Measurements from ENCODE around the gene FOXP1.

FOXP1 gene

DNA sequence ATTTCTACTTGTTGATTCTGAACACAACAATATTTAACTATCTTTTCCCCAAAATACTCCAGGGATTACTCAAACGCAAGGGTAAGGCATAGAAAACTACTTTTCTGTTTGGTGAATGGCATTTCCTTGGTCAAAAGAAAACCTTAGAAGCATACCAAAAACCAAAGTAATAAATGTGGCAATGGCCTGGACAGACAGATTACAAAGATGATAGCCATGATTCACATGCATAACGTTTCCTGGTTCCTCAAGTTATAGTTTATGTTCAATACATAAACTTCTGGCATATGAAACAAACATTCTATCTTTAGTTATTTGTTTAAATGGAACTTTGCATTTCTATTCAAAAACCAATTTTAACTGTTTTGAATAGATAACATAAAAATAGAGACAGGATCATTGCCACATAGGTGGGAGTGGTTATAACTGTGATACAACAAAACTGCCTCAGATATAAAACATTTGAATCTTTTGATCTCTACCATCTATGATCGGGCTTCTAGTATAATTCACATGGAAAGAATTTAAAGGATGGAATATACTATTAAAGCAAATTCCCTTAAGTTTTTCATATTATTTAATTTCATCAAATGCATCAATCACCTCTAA lies 32.1 kb downstream of the FOXP1 start:
- Histone ChIP-seq H2AFZ (ENCODE audit: low read length) (no peak overlapping the region), H3K27ac (ENCODE audit: low read depth, low read length, poor library complexity, severe bottlenecking) (peak overlapping the region; percentile 26), H3K4me1 (ENCODE audit: insufficient read depth, low read length, severe bottlenecking) (peaks cover 87% of the 10 kb centered on the region), H3K9me2 (ENCODE audit: low read depth, low read length) (no peaks in the 10 kb centered on the region), H3K9ac (ENCODE audit: low read length) (no peak overlapping the region), H3K4me2 (ENCODE audit: low read length) (no peak overlapping the region), H3K4me3 (ENCODE audit: low read depth, low read length, poor library complexity, severe bottlenecking) (no peak overlapping the region), H3K36me3 (ENCODE audit: insufficient read depth, low read length) (peaks cover 35% of the 10 kb centered on the region), H3K27me3 (ENCODE audit: insufficient read depth, low read length) (no peaks in the 10 kb centered on the region), H4K20me1 (ENCODE audit: insufficient read depth, low read length) (no peaks in the 10 kb centered on the region), H3F3A (ENCODE audit: insufficient read depth, low read length) (no peaks in the 10 kb centered on the region), H3K79me2 (ENCODE audit: insufficient read depth, low read length) (peaks cover 84% of the 10 kb centered on the region), H3K9me3 (ENCODE audit: low read length) (no peaks in the 10 kb centered on the region)
- no peak for TF ChIP-seq EZH2 (IDR thresholded peaks at IDR 0.05; ENCODE audit: borderline replicate concordance, low read length)
- TF ChIP-seq, protein P1, sequence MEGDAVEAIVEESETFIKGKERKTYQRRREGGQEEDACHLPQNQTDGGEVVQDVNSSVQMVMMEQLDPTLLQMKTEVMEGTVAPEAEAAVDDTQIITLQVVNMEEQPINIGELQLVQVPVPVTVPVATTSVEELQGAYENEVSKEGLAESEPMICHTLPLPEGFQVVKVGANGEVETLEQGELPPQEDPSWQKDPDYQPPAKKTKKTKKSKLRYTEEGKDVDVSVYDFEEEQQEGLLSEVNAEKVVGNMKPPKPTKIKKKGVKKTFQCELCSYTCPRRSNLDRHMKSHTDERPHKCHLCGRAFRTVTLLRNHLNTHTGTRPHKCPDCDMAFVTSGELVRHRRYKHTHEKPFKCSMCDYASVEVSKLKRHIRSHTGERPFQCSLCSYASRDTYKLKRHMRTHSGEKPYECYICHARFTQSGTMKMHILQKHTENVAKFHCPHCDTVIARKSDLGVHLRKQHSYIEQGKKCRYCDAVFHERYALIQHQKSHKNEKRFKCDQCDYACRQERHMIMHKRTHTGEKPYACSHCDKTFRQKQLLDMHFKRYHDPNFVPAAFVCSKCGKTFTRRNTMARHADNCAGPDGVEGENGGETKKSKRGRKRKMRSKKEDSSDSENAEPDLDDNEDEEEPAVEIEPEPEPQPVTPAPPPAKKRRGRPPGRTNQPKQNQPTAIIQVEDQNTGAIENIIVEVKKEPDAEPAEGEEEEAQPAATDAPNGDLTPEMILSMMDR (IDR thresholded peaks at IDR 0.05; ENCODE audit: low read length): no peak

DNA sequence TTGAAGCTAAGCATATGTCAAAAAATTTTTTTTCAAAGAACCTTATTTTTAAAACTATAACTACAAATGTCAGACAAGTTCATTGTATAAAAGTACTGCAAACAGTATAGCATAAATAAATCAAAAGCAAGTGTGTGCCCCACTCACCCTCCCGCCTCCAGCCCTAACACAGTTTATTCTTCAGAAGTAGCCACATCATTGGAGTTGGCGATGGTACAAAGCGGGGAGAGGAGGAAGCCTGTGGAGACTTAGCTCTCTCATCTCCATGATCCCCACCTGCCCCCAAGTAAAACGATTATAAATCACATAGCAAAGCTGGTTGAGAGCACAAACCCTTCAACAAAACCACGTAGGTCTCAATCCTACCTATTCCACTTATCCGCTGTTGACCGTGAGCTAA lies 33.6 kb downstream of the FOXP1 start:
- no peaks in the 10 kb centered on the region for H3K9me2 ChIP-seq (ENCODE audit: low read depth, low read length)
- no peaks in the 10 kb centered on the region for H3K9me3 ChIP-seq (ENCODE audit: low read length)
- no peak overlapping the region for H3K4me3 ChIP-seq (ENCODE audit: low read depth, low read length, poor library complexity, severe bottlenecking)
- no peak overlapping the region for H2AFZ ChIP-seq (ENCODE audit: low read length)
- no peaks in the 10 kb centered on the region for H3K27me3 ChIP-seq (ENCODE audit: insufficient read depth, low read length)
- peaks cover 36% of the 10 kb centered on the region for H3K36me3 ChIP-seq (ENCODE audit: insufficient read depth, low read length)
- TF ChIP-seq EZH2 (IDR thresholded peaks at IDR 0.05; ENCODE audit: borderline replicate concordance, low read length): no peak
- TF ChIP-seq, protein P1 (IDR thresholded peaks at IDR 0.05; ENCODE audit: low read length): no peak
- no peak overlapping the region for H3K9ac ChIP-seq (ENCODE audit: low read length)
- peaks cover 88% of the 10 kb centered on the region for H3K4me1 ChIP-seq (ENCODE audit: insufficient read depth, low read length, severe bottlenecking)
- peak overlapping the region; percentile 98 for H3K27ac ChIP-seq (ENCODE audit: low read depth, low read length, poor library complexity, severe bottlenecking)
- H3K79me2 ChIP-seq (ENCODE audit: insufficient read depth, low read length): peaks cover 83% of the 10 kb centered on the region
- H3F3A ChIP-seq (ENCODE audit: insufficient read depth, low read length): no peaks in the 10 kb centered on the region
- no peaks in the 10 kb centered on the region for H4K20me1 ChIP-seq (ENCODE audit: insufficient read depth, low read length)
- no peak overlapping the region for H3K4me2 ChIP-seq (ENCODE audit: low read length)

DNA sequence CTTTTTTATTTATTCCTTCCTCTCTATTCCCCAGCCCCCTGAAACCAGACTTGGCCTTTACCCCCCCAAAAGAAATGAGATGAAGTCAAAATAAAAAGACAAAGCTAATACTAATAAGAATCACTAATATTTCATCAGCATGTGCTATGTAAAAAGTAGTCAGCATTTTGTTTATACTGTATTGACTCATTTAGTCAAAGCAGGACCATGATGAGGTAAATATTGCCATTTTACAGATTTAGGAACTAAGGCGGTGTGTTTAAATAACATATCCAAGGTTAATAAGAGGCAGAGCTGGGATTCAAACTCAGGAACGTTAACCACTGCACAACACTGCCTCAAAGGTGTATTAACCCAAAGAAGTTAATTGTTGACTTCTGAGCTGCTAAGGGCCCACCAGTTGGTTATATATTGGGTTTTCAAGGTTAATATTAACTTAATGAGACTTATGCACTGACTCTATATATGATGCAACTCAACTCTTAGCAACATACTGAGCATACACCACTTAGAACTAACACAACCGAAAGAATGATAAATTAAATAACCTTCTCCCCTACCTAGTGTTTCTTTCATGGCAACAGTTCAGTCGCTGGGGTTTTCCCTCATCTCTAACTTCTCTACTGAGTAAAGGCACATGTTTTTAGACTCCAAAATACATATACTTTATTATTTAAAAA lies 34.7 kb downstream of the FOXP1 start:
- Histone ChIP-seq H3K9ac (ENCODE audit: low read length) (no peak overlapping the region), H3K4me3 (ENCODE audit: low read depth, low read length, poor library complexity, severe bottlenecking) (no peak overlapping the region), H3K79me2 (ENCODE audit: insufficient read depth, low read length) (peaks cover 73% of the 10 kb centered on the region), H3K9me3 (ENCODE audit: low read length) (no peaks in the 10 kb centered on the region), H3K4me2 (ENCODE audit: low read length) (no peak overlapping the region), H2AFZ (ENCODE audit: low read length) (no peak overlapping the region), H3K4me1 (ENCODE audit: insufficient read depth, low read length, severe bottlenecking) (peaks cover 88% of the 10 kb centered on the region), H3K9me2 (ENCODE audit: low read depth, low read length) (no peaks in the 10 kb centered on the region), H3K27me3 (ENCODE audit: insufficient read depth, low read length) (no peaks in the 10 kb centered on the region), H4K20me1 (ENCODE audit: insufficient read depth, low read length) (no peaks in the 10 kb centered on the region), H3K27ac (ENCODE audit: low read depth, low read length, poor library complexity, severe bottlenecking) (peak overlapping the region; percentile 98), H3F3A (ENCODE audit: insufficient read depth, low read length) (0 out of 2 replicates have a peak, but pooled peaks cover 1% of the 10 kb centered on the region), H3K36me3 (ENCODE audit: insufficient read depth, low read length) (peaks cover 31% of the 10 kb centered on the region)
- TF ChIP-seq EZH2 (IDR thresholded peaks at IDR 0.05; ENCODE audit: borderline replicate concordance, low read length): no peak
- TF ChIP-seq, protein P1 (IDR thresholded peaks at IDR 0.05; ENCODE audit: low read length): no peak
